Neuronal stem cell (in vitro differentiated cells): ENCODE measurements around the gene TTBK1.

ENCODE experiments used
- DNase-seq: peaks from one replicate; pipeline ENCODE4 v3.0.0-alpha.2; 2013; ENCODE audit warnings: low spot score
- H2AFZ ChIP-seq: one replicate; pipeline ENCODE4 v1.6.1; 2013; ENCODE audit warnings: mild to moderate bottlenecking, low read length, inconsistent platforms
- H2AK5ac ChIP-seq: 2 replicates; pipeline ENCODE4 v1.6.1; 2013; ENCODE audit warnings: low read depth, mild to moderate bottlenecking, inconsistent platforms, low read length, moderate library complexity, mixed read lengths
- H2BK120ac ChIP-seq: 2 replicates; pipeline ENCODE4 v1.6.1; 2013; ENCODE audit warnings: low read depth, mild to moderate bottlenecking, inconsistent platforms, low read length, moderate library complexity, mixed read lengths
- H2BK12ac ChIP-seq: one replicate; pipeline ENCODE4 v1.6.1; 2013; ENCODE audit warnings: low read length, inconsistent platforms
- H2BK15ac ChIP-seq: 2 replicates; pipeline ENCODE4 v1.6.1; 2013; ENCODE audit warnings: mild to moderate bottlenecking, low read length, inconsistent platforms, mixed read lengths
- H2BK5ac ChIP-seq: one replicate; pipeline ENCODE4 v1.6.1; 2013; ENCODE audit warnings: inconsistent platforms, mild to moderate bottlenecking, low read length, moderate library complexity
- H3K14ac ChIP-seq: one replicate; pipeline ENCODE4 v1.6.1; 2013; ENCODE audit warnings: low read length, inconsistent platforms
- H3K18ac ChIP-seq: 2 replicates; pipeline ENCODE4 v1.6.1; 2013; ENCODE audit warnings: low read length, inconsistent platforms
- H3K23ac ChIP-seq: 2 replicates; pipeline ENCODE4 v1.6.1; 2013; ENCODE audit warnings: low read depth, mild to moderate bottlenecking, mixed read lengths, low read length, inconsistent platforms; ENCODE audit not compliant: poor library complexity
- H3K27ac ChIP-seq: replicated peaks from 3 replicates; pipeline ENCODE4 v1.5.1; 2013; ENCODE audit warnings: low read length, inconsistent platforms
- H3K27me3 ChIP-seq, 3 experiments: 2 replicates each; pipeline ENCODE4 v1.6.1; 2013; ENCODE audit warnings: low read length in 3 of 3, mild to moderate bottlenecking in 2 of 3, inconsistent platforms in 1 of 3, low read depth in 1 of 3, mixed read lengths in 1 of 3, moderate library complexity in 1 of 3; ENCODE audit not compliant: control insufficient read depth in 3 of 3, insufficient read depth in 3 of 3
- H3K36me3 ChIP-seq, 2 donors: replicated peaks in 1 of 2; 2 replicates each; pipeline ENCODE4 v1.6.1; 2013; ENCODE audit warnings: low read length in 2 of 2; ENCODE audit not compliant: control insufficient read depth in 2 of 2, insufficient read depth in 2 of 2
- H3K4ac ChIP-seq: 2 replicates; pipeline ENCODE4 v1.6.1; 2013; ENCODE audit warnings: inconsistent platforms, mild to moderate bottlenecking, low read length, moderate library complexity
- H3K4me1 ChIP-seq, 2 donors: 1 replicate in 1 of 2; 2 replicates in 1 of 2; pipeline ENCODE4 v1.6.1; 2013; ENCODE audit warnings: low read length in 2 of 2, low read depth in 1 of 2; ENCODE audit not compliant: control insufficient read depth in 2 of 2, insufficient read depth in 1 of 2
- H3K4me2 ChIP-seq: one replicate; pipeline ENCODE4 v1.6.1; 2013; ENCODE audit warnings: mild to moderate bottlenecking, low read length, inconsistent platforms; ENCODE audit not compliant: insufficient read depth, poor library complexity, severe bottlenecking
- H3K4me3 ChIP-seq, 2 donors: 2 replicates each; pipeline ENCODE4 v1.5.1; 2013; ENCODE audit warnings: low read length in 2 of 2, mild to moderate bottlenecking in 2 of 2, inconsistent platforms in 1 of 2, moderate library complexity in 1 of 2
- H3K79me1 ChIP-seq: one replicate; pipeline ENCODE4 v1.6.1; 2013; ENCODE audit warnings: low read depth, mild to moderate bottlenecking, inconsistent platforms, low read length, moderate library complexity
- H3K9ac ChIP-seq: one replicate; pipeline ENCODE4 v1.6.1; 2013; ENCODE audit warnings: mild to moderate bottlenecking, low read depth, low read length, inconsistent platforms; ENCODE audit not compliant: poor library complexity
- H3K9me3 ChIP-seq, 2 donors: replicated peaks in 1 of 2; 2 replicates each; pipeline versions ENCODE3 to v1.6.1; 2013; ENCODE audit warnings: low read length in 2 of 2, mild to moderate bottlenecking in 2 of 2, inconsistent platforms in 1 of 2, low read depth in 1 of 2, mixed read lengths in 1 of 2, moderate library complexity in 1 of 2; ENCODE audit not compliant: control insufficient read depth in 2 of 2, insufficient read depth in 1 of 2
- H4K8ac ChIP-seq: one replicate; pipeline ENCODE4 v1.6.1; 2013; ENCODE audit warnings: low read depth, mild to moderate bottlenecking, inconsistent platforms, low read length, moderate library complexity
- H4K91ac ChIP-seq: one replicate; pipeline ENCODE4 v1.6.1; 2013; ENCODE audit warnings: low read length, low read depth, mild to moderate bottlenecking, inconsistent platforms; ENCODE audit not compliant: poor library complexity
- WGBS, 2 donors: extraction: QIAGEN DNeasy Blood & Tissue Kit; methylation state at CpG; one replicate each; pipeline ENCODE4 v1.1.7; 2013; ENCODE audit warnings: missing lambda C conversion rate in 2 of 2, mixed read lengths in 1 of 2; ENCODE audit not compliant: insufficient read length in 2 of 2, insufficient replicate concordance in 1 of 2; ENCODE audit errors: extremely low coverage in 2 of 2; 5-methylcytosine and 5-hydroxymethylcytosine counted together

The TTBK1 gene

DNA sequence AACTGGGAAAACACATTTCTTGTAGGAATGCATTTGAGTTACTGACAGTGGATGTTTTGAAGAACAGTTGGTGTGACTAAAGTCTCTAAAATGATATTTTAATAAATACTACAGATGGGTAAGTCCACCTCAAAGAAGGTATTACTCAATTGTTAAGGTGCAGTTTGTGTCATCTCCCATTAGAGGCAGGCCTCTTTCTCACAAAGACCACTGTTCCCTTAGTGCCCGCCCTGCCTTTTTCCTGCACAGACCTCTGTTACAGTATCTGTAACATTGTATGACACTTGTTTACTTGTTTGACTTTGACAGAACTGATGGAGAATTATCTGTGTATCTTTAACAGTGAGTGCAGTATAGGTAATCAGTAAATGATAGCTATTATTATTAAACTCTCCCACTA is 70.5 kb downstream of the TTBK1 start:
- Histone ChIP-seq H4K91ac (no peak overlapping the region), H3K4me2 (no peak overlapping the region), H3K9ac (no peak overlapping the region), H2BK120ac (no peak overlapping the region), H3K4me1 (peaks cover 0 to 5% of the 10 kb centered on the region in 2 donors), H2BK15ac (no peak overlapping the region), H3K4me3 (no peak overlapping the region), H4K8ac (no peak overlapping the region), H3K14ac (no peak overlapping the region), H3K27me3 (peaks cover 0 to 13% (median 2%) of the 10 kb centered on the region in 3 experiments), H3K9me3 (no peaks in the 10 kb centered on the region), H2BK12ac (no peak overlapping the region), H3K27ac (no peak overlapping the region), H3K36me3 (no peaks in the 10 kb centered on the region), H2AK5ac (no peak overlapping the region), H3K23ac (no peak overlapping the region), H2BK5ac (no peak overlapping the region), H3K18ac (no peak overlapping the region), H2AFZ (no peak overlapping the region), H3K4ac (no peak overlapping the region), H3K79me1 (no peaks in the 10 kb centered on the region)
- DNase-seq, result no peak
- no CpG with 5 or more reads among the region's 1 CpG for WGBS, 2 donors

DNA sequence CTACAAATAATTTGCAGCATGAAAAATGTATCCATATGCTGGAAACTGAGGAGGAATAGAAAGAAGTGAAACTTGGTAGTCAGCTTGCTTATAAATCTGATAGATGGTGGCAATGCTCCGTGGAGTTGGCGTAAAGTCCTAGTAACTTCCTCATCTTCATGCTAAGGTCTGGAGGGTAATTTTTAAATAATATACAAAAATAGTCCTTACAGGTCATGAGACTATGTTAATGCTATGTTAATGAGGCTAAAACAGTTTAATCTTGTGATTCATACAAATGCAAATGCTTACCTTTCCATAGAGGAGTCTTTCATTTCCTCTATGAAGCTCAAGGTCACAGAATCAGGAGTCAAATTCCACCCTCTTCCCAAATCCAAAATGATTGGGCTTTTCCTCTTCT is 74.7 kb downstream of the TTBK1 start:
- Histone ChIP-seq H2BK12ac (no peak overlapping the region), H3K4me3 (no peak overlapping the region), H3K4me1 (peaks cover 0 to 2% of the 10 kb centered on the region in 2 donors), H2BK15ac (no peak overlapping the region), H3K4ac (no peak overlapping the region), H3K27me3 (no peaks in the 10 kb centered on the region), H4K91ac (no peak overlapping the region), H3K23ac (no peak overlapping the region), H4K8ac (no peak overlapping the region), H3K18ac (no peak overlapping the region), H3K4me2 (no peak overlapping the region), H3K79me1 (no peaks in the 10 kb centered on the region), H3K14ac (no peak overlapping the region), H3K9me3 (no peaks in the 10 kb centered on the region), H3K27ac (no peak overlapping the region), H2AFZ (no peak overlapping the region), H2BK5ac (no peak overlapping the region), H2AK5ac (no peak overlapping the region), H3K9ac (no peak overlapping the region), H3K36me3 (no peaks in the 10 kb centered on the region), H2BK120ac (no peak overlapping the region)
- DNase-seq, result no peak
- no CpG with 5 or more reads among the region's 2 CpGs for WGBS, 2 donors

DNA sequence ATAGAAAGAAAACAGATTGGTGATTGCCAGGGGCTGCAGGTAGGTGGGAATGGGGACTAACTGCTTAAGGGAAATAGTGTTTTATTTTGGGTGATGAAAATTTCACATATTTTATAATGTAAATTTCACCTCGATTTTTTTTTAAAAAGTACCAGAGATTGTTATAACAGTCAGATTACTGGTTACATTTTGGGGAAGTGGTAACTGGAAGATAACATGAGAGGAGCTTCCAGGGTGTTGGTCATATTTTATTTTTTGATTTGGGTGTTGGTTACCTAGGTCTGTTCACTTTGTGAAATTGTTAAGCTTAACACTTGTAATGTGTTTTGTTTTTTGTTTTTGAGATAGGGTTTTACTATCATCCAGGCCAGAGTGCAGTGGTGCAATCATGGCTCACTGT is 82.6 kb downstream of the TTBK1 start:
- Histone ChIP-seq H2BK5ac (no peak overlapping the region), H2BK120ac (no peak overlapping the region), H3K18ac (no peak overlapping the region), H2BK12ac (no peak overlapping the region), H2AFZ (no peak overlapping the region), H3K36me3 (no peaks in the 10 kb centered on the region), H3K9ac (no peak overlapping the region), H3K79me1 (no peaks in the 10 kb centered on the region), H3K4ac (no peak overlapping the region), H4K91ac (no peak overlapping the region), H2BK15ac (no peak overlapping the region), H3K4me1 (no peaks in the 10 kb centered on the region), H2AK5ac (no peak overlapping the region), H3K4me2 (no peak overlapping the region), H3K27ac (no peak overlapping the region), H3K23ac (no peak overlapping the region), H3K14ac (no peak overlapping the region), H4K8ac (no peak overlapping the region), H3K9me3 (no peaks in the 10 kb centered on the region), H3K4me3 (no peak overlapping the region), H3K27me3 (no peaks in the 10 kb centered on the region)
- no peak for DNase-seq
- WGBS, 2 donors, result no CpG with 5 or more reads among the region's 1 CpG

DNA sequence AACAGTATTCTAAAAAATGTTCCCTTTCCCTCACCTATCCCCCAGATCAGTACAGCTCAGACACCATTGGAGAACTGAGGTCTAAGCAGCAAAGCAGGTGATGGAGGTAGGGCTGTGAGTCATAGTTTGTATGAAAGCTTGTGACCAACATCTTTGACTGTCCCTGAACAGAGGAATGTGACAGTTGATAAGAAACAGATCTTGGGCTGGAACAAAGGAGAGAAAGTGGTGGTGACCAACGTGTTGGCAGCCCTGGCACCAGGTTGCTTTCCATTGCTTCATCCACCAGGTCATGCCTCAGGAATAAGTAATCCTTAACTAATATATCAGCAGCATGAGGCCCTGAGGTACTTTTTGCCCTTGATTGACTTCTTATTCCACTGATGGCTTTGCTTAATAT is 85.2 kb downstream of the TTBK1 start:
- DNase-seq, result no peak
- no peak overlapping the region for H3K4ac ChIP-seq
- no peak overlapping the region for H4K91ac ChIP-seq
- H3K9me3 ChIP-seq, result no peaks in the 10 kb centered on the region
- no peak overlapping the region for H4K8ac ChIP-seq
- H3K27ac ChIP-seq, result no peak overlapping the region
- no peak overlapping the region for H2BK120ac ChIP-seq
- H3K4me1 ChIP-seq, result no peaks in the 10 kb centered on the region
- no peak overlapping the region for H2BK12ac ChIP-seq
- WGBS, 2 donors, result no CpG with 5 or more reads among the region's 1 CpG
- H3K36me3 ChIP-seq, result no peaks in the 10 kb centered on the region
- no peaks in the 10 kb centered on the region for H3K79me1 ChIP-seq
- H3K4me3 ChIP-seq, result no peak overlapping the region
- no peak overlapping the region for H2AK5ac ChIP-seq
- no peak overlapping the region for H2BK15ac ChIP-seq
- H3K4me2 ChIP-seq, result no peak overlapping the region
- no peak overlapping the region for H3K9ac ChIP-seq
- H3K14ac ChIP-seq, result no peak overlapping the region
- no peak overlapping the region for H2BK5ac ChIP-seq
- H3K23ac ChIP-seq, result no peak overlapping the region
- H3K27me3 ChIP-seq, result no peaks in the 10 kb centered on the region
- H3K18ac ChIP-seq, result no peak overlapping the region
- no peak overlapping the region for H2AFZ ChIP-seq
